Stimulated activated naive CD8-positive, alpha-beta T cell treated with anti-CD3 and anti-CD28 coated beads, Interleukin-15, Interleukin-2, amounts not matched to agents 100 ng/mL and 50 ng/mL, for 24 hours (primary cell): ENCODE measurements around the gene ADNP.

Source experiments
- H3K27ac Mint-ChIP-seq: one replicate; pipeline ENCODE4 v1.8.0; 2021; ENCODE audit warnings: mild to moderate bottlenecking, mixed read lengths
- H3K27me3 Mint-ChIP-seq: one replicate; pipeline ENCODE4 v1.8.0; 2021; ENCODE audit warnings: mixed read lengths
- H3K36me3 Mint-ChIP-seq: one replicate; pipeline ENCODE4 v1.8.0; 2021; ENCODE audit warnings: low read depth, mixed read lengths
- H3K4me1 Mint-ChIP-seq: one replicate; pipeline ENCODE4 v1.8.0; 2021; ENCODE audit warnings: low read depth, mixed read lengths
- H3K4me3 Mint-ChIP-seq: one replicate; pipeline ENCODE4 v1.8.0; 2021; ENCODE audit warnings: mild to moderate bottlenecking, mixed read lengths
- H3K9me3 Mint-ChIP-seq: one replicate; pipeline ENCODE4 v1.8.0; 2021; ENCODE audit warnings: mixed read lengths

The ADNP gene

GRCh38 chr20:50876063-50876685, 55.1 kb downstream of the ADNP start:
- Mint-ChIP-seq H3K9me3 (no peaks in the 10 kb centered on the region), H3K36me3 (peaks cover 12% of the 10 kb centered on the region), H3K27ac (no peak overlapping the region), H3K4me1 (no peaks in the 10 kb centered on the region), H3K4me3 (no peak overlapping the region), H3K27me3 (no peaks in the 10 kb centered on the region)

DNA sequence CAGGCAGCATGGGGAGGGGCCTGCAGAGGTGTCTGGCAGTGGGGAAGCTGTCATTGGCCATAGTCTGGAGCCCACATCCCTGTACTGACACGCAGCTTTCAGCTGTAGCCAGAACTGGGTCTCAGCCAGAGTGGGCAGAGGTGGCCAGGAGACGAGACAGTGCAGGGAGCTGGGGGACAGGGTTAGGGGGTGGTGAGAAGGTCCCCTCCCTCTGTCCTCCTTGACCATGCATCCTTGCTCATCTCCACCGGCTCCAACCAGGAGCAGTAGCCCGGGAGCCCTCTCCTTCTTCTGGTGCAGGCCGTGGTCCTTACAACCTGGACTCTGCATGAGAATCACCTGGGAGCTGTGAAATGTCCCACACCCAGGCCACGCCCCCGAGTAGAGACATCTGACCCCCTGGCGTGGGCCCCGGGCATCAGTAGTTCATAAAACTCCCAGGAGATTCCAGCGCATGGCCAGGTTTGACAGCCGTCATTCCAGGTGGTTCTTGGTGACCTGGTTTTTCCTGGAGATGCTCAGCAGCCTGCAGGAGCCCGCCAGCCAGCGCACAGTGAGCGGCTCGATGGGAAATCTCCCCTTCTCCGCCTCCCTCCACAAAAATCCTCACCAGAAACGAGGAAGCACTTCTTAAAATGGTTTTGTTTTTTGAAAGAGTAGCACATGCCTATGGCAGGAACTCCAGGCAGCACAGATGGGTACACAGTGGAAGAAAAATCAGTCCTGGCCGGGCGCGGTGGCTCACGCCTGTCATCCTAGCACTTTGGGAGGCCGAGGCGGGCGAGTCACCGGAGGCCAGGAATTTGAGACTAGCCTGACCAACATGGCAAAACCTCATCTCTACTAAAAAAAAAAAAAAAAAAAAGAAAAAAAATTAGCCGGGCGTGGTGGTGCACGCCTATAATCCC, 56.2 kb downstream of the ADNP start:
- no peaks in the 10 kb centered on the region for H3K4me1 Mint-ChIP-seq
- H3K9me3 Mint-ChIP-seq: no peaks in the 10 kb centered on the region
- H3K27ac Mint-ChIP-seq: no peak overlapping the region
- H3K4me3 Mint-ChIP-seq: no peak overlapping the region
- H3K36me3 Mint-ChIP-seq: peaks cover 11% of the 10 kb centered on the region
- H3K27me3 Mint-ChIP-seq: no peaks in the 10 kb centered on the region

DNA sequence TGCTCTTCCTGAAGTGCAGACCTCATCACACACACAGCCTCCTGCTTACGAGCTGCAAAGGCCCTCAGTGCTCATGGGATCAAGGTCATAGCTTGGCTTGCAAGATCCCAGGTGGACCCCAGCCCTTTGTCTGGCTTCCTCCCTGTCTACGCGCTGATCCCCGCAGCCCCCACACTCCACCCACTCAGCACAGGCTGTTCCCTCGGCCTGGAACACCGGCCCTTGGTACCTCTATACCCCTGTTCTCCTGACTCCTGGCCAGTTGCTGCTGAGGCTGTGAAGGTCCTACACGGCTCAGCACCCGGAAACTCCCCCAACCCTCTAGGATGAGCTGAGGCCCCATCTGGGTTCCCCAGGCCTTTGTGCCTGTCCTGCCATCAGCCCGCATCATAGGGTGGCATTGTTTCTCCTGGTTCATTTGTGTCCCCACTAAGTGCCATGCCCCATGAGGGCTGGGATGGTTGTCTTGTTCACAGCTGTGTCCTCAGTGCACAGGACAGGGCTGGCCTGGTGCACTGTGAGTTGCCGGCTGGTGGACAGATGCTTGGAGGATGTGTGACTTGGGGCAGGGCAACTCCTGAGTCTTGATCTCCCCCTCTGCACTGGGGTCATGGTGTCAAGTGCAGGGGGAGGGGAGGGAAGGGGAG, 57.0 kb downstream of the ADNP start:
- Mint-ChIP-seq H3K4me3 (no peak overlapping the region), H3K36me3 (peaks cover 8% of the 10 kb centered on the region), H3K27ac (no peak overlapping the region), H3K9me3 (no peaks in the 10 kb centered on the region), H3K4me1 (no peaks in the 10 kb centered on the region), H3K27me3 (no peaks in the 10 kb centered on the region)

GRCh38 chr20:50873585-50873984, 57.7 kb downstream of the ADNP start:
- H3K4me1 Mint-ChIP-seq: no peaks in the 10 kb centered on the region
- peaks cover 8% of the 10 kb centered on the region for H3K36me3 Mint-ChIP-seq
- H3K4me3 Mint-ChIP-seq: no peak overlapping the region
- no peaks in the 10 kb centered on the region for H3K9me3 Mint-ChIP-seq
- peak overlapping the region; percentile 71 for H3K27ac Mint-ChIP-seq
- no peaks in the 10 kb centered on the region for H3K27me3 Mint-ChIP-seq

DNA sequence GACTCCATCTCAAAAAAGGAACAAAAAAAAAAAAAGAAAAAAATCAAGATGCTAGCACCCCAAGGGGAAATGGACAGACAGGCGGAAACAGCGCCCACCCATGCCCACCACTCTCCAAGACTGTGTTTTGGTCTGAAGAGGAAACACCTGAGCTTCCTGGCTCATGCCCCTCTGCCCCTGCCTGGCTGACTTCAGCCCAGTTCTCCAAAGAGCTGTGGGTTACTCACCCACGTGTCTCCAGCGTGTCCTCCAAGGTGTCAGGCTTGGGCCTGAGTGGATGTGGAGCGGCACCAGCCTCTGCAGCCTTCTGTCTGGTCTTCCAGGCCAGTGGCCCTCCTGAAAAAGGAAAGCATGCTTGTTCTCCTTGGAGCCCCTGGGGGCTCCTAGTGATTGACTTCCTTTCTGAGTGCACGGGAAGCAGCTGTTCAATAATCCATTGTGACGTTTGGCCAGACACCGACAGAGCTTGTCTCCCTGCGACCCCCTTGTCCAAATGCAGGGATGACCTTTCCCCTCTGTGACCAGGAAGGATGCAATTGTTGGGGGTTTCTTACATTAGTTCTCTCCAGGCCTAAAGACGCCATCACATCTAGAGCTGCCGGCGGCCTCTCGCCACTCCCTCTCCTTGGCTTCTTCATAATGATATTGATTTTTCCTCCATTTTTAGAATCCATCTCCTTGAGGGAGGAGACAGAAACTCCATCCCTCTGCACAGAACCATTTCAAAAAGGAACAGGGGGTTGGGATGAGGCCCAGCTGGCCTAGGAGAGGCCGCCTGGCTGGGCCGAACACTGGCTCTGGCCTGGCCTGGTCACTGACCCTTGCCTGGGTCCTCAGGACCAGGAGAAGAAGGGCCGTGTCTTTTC, 58.4 kb downstream of the ADNP start:
- Mint-ChIP-seq H3K4me3 (no peak overlapping the region), H3K27ac (no peak overlapping the region), H3K27me3 (no peaks in the 10 kb centered on the region), H3K4me1 (no peaks in the 10 kb centered on the region), H3K9me3 (no peaks in the 10 kb centered on the region), H3K36me3 (peaks cover 13% of the 10 kb centered on the region)

- Mint-ChIP-seq H3K9me3 (no peaks in the 10 kb centered on the region), H3K4me1 (no peaks in the 10 kb centered on the region), H3K27me3 (no peaks in the 10 kb centered on the region), H3K27ac (no peak overlapping the region), H3K4me3 (no peak overlapping the region), H3K36me3 (peaks cover 5% of the 10 kb centered on the region)
These were observed 60.6 kb downstream of the ADNP start for GRCh38 chr20:50870561-50871161.

GRCh38 chr20:50868509-50869495, 62.4 kb downstream of the ADNP start:
- Mint-ChIP-seq H3K27ac (no peak overlapping the region), H3K9me3 (no peaks in the 10 kb centered on the region)

GRCh38 chr20:50867805-50868204, 63.4 kb downstream of the ADNP start:
- no peak overlapping the region for H3K4me3 Mint-ChIP-seq

More at GRCh38 chr20:50868509-50869495, 62.4 kb downstream of the ADNP start:
- no peaks in the 10 kb centered on the region for H3K27me3 Mint-ChIP-seq
- H3K4me3 Mint-ChIP-seq: no peak overlapping the region
- peaks cover 5% of the 10 kb centered on the region for H3K36me3 Mint-ChIP-seq
- H3K4me1 Mint-ChIP-seq: no peaks in the 10 kb centered on the region

GRCh38 chr20:50866831-50867230, 64.4 kb downstream of the ADNP start:
- no peak overlapping the region for H3K27ac Mint-ChIP-seq
- H3K36me3 Mint-ChIP-seq: peaks cover 5% of the 10 kb centered on the region
- H3K9me3 Mint-ChIP-seq: no peaks in the 10 kb centered on the region
- no peaks in the 10 kb centered on the region for H3K27me3 Mint-ChIP-seq
- no peak overlapping the region for H3K4me3 Mint-ChIP-seq
- H3K4me1 Mint-ChIP-seq: no peaks in the 10 kb centered on the region

More at GRCh38 chr20:50867805-50868204, 63.4 kb downstream of the ADNP start:
- H3K9me3 Mint-ChIP-seq: no peaks in the 10 kb centered on the region
- peaks cover 5% of the 10 kb centered on the region for H3K36me3 Mint-ChIP-seq
- no peaks in the 10 kb centered on the region for H3K4me1 Mint-ChIP-seq
- H3K27me3 Mint-ChIP-seq: no peaks in the 10 kb centered on the region
- no peak overlapping the region for H3K27ac Mint-ChIP-seq

DNA sequence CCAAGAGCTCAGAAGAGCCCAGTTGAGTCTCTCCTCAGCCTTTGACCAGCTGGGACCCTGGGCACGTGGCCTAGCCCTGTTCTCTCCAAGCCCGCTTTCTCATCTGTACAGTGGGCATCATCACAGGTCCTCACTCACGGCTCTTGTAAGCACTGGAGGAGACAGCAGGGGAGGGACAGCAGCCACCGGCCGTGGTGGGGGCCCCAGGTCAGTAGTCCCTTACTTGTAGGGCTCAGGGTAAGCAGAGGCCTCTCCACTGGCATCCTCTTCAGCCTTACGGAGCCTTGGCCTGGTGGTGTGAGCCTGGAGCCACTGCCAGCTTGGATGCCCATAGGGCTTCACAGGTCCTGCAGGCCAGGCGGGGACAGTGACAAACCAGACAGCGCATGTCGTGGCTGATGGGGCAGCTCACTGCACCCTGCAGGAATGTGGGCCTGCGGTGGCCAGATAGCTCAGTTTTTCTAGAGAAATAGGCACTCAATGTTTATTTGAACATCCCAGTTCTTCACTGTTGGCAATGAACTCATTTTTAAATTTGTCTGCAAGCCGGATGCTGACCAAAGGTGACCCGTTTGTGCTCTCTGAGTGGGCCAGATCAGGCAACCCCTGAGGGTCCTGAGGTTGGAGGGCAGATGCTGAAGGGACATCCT, 65.1 kb downstream of the ADNP start:
- Mint-ChIP-seq H3K4me1 (no peaks in the 10 kb centered on the region), H3K27me3 (no peaks in the 10 kb centered on the region), H3K9me3 (no peaks in the 10 kb centered on the region), H3K27ac (no peak overlapping the region), H3K36me3 (peaks cover 5% of the 10 kb centered on the region), H3K4me3 (no peak overlapping the region)

DNA sequence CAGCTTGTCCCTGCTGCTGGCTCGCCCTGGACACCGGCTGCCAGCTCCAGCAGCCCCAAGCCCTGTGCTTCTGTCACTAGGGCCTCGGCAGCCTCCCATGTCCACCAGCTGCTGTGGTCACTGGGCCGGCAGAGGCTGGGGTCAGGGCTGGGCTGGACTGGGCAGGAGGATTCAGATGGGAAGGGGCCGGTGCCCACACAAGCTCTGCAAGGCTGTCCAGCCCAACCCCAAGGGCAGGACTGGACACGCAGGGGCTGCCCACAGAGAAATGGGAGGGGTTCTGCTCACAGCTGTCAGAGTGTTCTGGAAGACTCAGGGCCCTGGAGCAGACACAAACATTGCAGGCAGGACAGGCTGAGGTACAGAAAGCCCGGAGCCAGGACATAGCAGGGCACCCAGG, 65.6 kb downstream of the ADNP start:
- Mint-ChIP-seq H3K36me3 (peaks cover 5% of the 10 kb centered on the region), H3K4me3 (no peak overlapping the region)

GRCh38 chr20:50865114-50865513, 66.1 kb downstream of the ADNP start:
- H3K27me3 Mint-ChIP-seq: no peaks in the 10 kb centered on the region
- H3K4me1 Mint-ChIP-seq: no peaks in the 10 kb centered on the region
- no peaks in the 10 kb centered on the region for H3K9me3 Mint-ChIP-seq
- H3K27ac Mint-ChIP-seq: no peak overlapping the region
- H3K4me3 Mint-ChIP-seq: no peak overlapping the region
- peaks cover 5% of the 10 kb centered on the region for H3K36me3 Mint-ChIP-seq

More for the DNA sequence above, 65.6 kb downstream of the ADNP start:
- no peaks in the 10 kb centered on the region for H3K4me1 Mint-ChIP-seq
- no peaks in the 10 kb centered on the region for H3K27me3 Mint-ChIP-seq
- no peaks in the 10 kb centered on the region for H3K9me3 Mint-ChIP-seq
- no peak overlapping the region for H3K27ac Mint-ChIP-seq

GRCh38 chr20:50862546-50862945, 68.7 kb downstream of the ADNP start:
- no peaks in the 10 kb centered on the region for H3K27me3 Mint-ChIP-seq
- H3K27ac Mint-ChIP-seq: no peak overlapping the region
- no peaks in the 10 kb centered on the region for H3K4me1 Mint-ChIP-seq
- no peaks in the 10 kb centered on the region for H3K9me3 Mint-ChIP-seq
- H3K36me3 Mint-ChIP-seq: no peaks in the 10 kb centered on the region
- H3K4me3 Mint-ChIP-seq: no peak overlapping the region
